K562 (cell line): ENCODE data around the gene HES4. TPM values are rescaled to one million over a fixed set of nuclear protein-coding genes. Genes with fewer than 3 reads are reported as not detected.
A peak's percentile ranks its signal among the peaks of the same experiment; 100 is the strongest.

ENCODE experiments used
- ATF3 ChIP-seq, 2 experiments: fragments of 450-650 bp in 1 of 2; sonication (generic) in 1 of 2; formaldehyde crosslinking in 1 of 2; IDR thresholded peaks in 1 of 2; conservative IDR thresholded peaks in 1 of 2; 2 replicates each; pipeline versions ENCODE4 v1.6.1 to v1.8.1; 2016 to 2023; ENCODE audit warnings: mild to moderate bottlenecking in 2 of 2, moderate library complexity in 2 of 2, inconsistent platforms in 1 of 2, missing genetic modification reagents in 1 of 2
- BHLHE40 ChIP-seq: IDR thresholded peaks from 2 replicates; pipeline ENCODE4 v1.6.1; 2011; ENCODE audit warnings: low read length, improper control_type of control experiment
- ELF1 ChIP-seq: fragments of 200-800 bp; sonication (Bioruptor generic); IDR thresholded peaks from 2 replicates; pipeline ENCODE4 v1.6.1; 2016; ENCODE audit warnings: missing genetic modification characterization, missing compliant biosample characterization
- ELK1 ChIP-seq: sonication (generic); formaldehyde crosslinking; IDR thresholded peaks from 2 replicates; pipeline ENCODE4 v1.8.1; 2022; ENCODE audit warnings: missing genetic modification reagents
- HDAC1 ChIP-seq, 2 experiments: fragments of 450-650 bp; IDR thresholded peaks; 2 replicates each; pipeline ENCODE4 v1.6.1; 2016 to 2017; ENCODE audit warnings: inconsistent platforms in 1 of 2, mild to moderate bottlenecking in 1 of 2, moderate library complexity in 1 of 2
- HDAC8 ChIP-seq: fragments of 450-650 bp; IDR thresholded peaks from 2 replicates; pipeline ENCODE4 v1.6.1; 2016; ENCODE audit warnings: mild to moderate bottlenecking, missing genetic modification characterization, moderate library complexity, missing compliant biosample characterization
- HMG20B ChIP-seq: fragments of 250-450 bp; sonication (Bioruptor Pico); IDR thresholded peaks from 2 replicates; pipeline ENCODE4 v1.5.0; 2021; ENCODE audit warnings: mild to moderate bottlenecking
- IRF2 ChIP-seq: sonication (generic); formaldehyde crosslinking; IDR thresholded peaks from 2 replicates; pipeline ENCODE4 v1.8.1; 2022; ENCODE audit warnings: mild to moderate bottlenecking, missing genetic modification reagents
- KAT7 ChIP-seq: sonication (generic); formaldehyde crosslinking; IDR thresholded peaks from 2 replicates; pipeline ENCODE4 v1.8.0; 2022; ENCODE audit warnings: missing genetic modification reagents, mild to moderate bottlenecking, borderline replicate concordance
- LCOR ChIP-seq: sonication (generic); formaldehyde crosslinking; IDR thresholded peaks from 2 replicates; pipeline ENCODE4 v1.8.0; 2022; ENCODE audit warnings: mild to moderate bottlenecking, missing genetic modification reagents
- PCBP2 ChIP-seq: fragments of 200-400 bp; formaldehyde crosslinking; IDR thresholded peaks from 2 replicates; pipeline ENCODE4 v1.6.1; 2018; ENCODE audit warnings: low read length, low read depth, mild to moderate bottlenecking, moderate library complexity; ENCODE audit not compliant: poor library complexity, severe bottlenecking
- RNF219 ChIP-seq: fragments of 250-450 bp; sonication (Bioruptor Pico); IDR thresholded peaks from 2 replicates; pipeline ENCODE4 v1.5.0; 2022; ENCODE audit warnings: mild to moderate bottlenecking
- U2AF2 ChIP-seq: fragments of 200-400 bp; formaldehyde crosslinking; optimal IDR thresholded peaks from 2 replicates; pipeline ENCODE3; 2017; ENCODE audit warnings: low read depth, mild to moderate bottlenecking, low read length
- XRCC5 ChIP-seq: fragments of 200-400 bp; formaldehyde crosslinking; IDR thresholded peaks from 2 replicates; pipeline ENCODE4 v1.6.1; 2017; ENCODE audit warnings: low read depth, mild to moderate bottlenecking, low read length
- ZNF140 ChIP-seq: fragments of 250-450 bp; sonication (Bioruptor Pico); IDR thresholded peaks from 2 replicates; pipeline ENCODE4 v1.8.0; 2021; ENCODE audit warnings: moderate library complexity, mild to moderate bottlenecking, inconsistent platforms
- ZNF253 ChIP-seq: fragments of 250-450 bp; sonication (Bioruptor Pico); conservative IDR thresholded peaks from 2 replicates; pipeline ENCODE4 v1.6.1; 2021; ENCODE audit warnings: mild to moderate bottlenecking
- ZNF57 ChIP-seq: fragments of 450-650 bp; formaldehyde crosslinking; IDR thresholded peaks from 2 replicates; pipeline ENCODE4 v1.4.0; 2020; ENCODE audit warnings: mild to moderate bottlenecking, moderate library complexity
- ZNF609 ChIP-seq: sonication (generic); formaldehyde crosslinking; IDR thresholded peaks from 2 replicates; pipeline ENCODE4 v1.8.1; 2023; ENCODE audit warnings: missing genetic modification reagents, mild to moderate bottlenecking, borderline replicate concordance
- polyA plus RNA-seq, 8 experiments: library from polyadenylated mRNA; depleted of rRNA in 4 of 8; stranded (reverse) in 5 of 8; unstranded in 3 of 8; fragments of >200 nt; fragmentation: Nextera tagmentation in 2 of 8; fragmentation: Illumina TruSeq in 1 of 8; extraction: Ambion mirVana in 2 of 8; extraction: Trizol in 1 of 8; gene quantifications; 2 replicates each; pipeline versions ENCODE4 v1.2.1 to v1.2.3, GENCODE V29; 2011 to 2014; ENCODE audit warnings: inconsistent platforms in 1 of 8, missing spikeins in 1 of 8
- total RNA-seq, 7 experiments: library from RNA; depleted of rRNA in 6 of 7; stranded (reverse); fragments of >200 nt in 6 of 7; fragmentation: Illumina TruSeq in 2 of 7; extraction: Trizol in 2 of 7; gene quantifications; 2 replicates each; pipeline versions ENCODE4 v1.2.1 to v1.2.3, GENCODE V29; 2011 to 2021; ENCODE audit warnings: low replicate concordance in 1 of 7

HES4 gene
- total and polyA plus RNA-seq, 9 of the 15 experiments (the other 6 are each of a cell fraction or from before 2014, with no cell fraction given) = 0.21 to 43.7 (median 5.3) TPM; not detected in 2

- no peak for TF ChIP-seq RNF219 (CRISPR knock-in tag)
- no peak for TF ChIP-seq PCBP2
- TF ChIP-seq HDAC8 = no peak
- TF ChIP-seq IRF2 = no peak; the same call in 1 of the 2 replicates
- 0 out of 2 replicates have a peak, but pooled peaks have one; percentile 5 for TF ChIP-seq LCOR (CRISPR knock-in tag)
- TF ChIP-seq KAT7 (CRISPR knock-in tag) = no peak
- TF ChIP-seq XRCC5 = no peak
- TF ChIP-seq ZNF57 (CRISPR knock-in tag) = peak; percentile 68; the same call in 1 of the 2 replicates
- TF ChIP-seq ZNF140 (CRISPR knock-in tag) = no peak
- TF ChIP-seq ATF3 (IDR thresholded peaks at IDR 0.05) = peak; percentile 36; the same call in 1 of the 2 replicates
- TF ChIP-seq ATF3 (CRISPR knock-in tag; conservative IDR thresholded peaks at IDR 0.05) = no peak
- TF ChIP-seq U2AF2 = no peak
- TF ChIP-seq ELF1 (tag) = no peak
- TF ChIP-seq ZNF253 (CRISPR knock-in tag) = no peak
- TF ChIP-seq HMG20B (CRISPR knock-in tag) = no peak
- no peak for TF ChIP-seq ELK1 (CRISPR knock-in tag)
- no peak for TF ChIP-seq ZNF609 (CRISPR knock-in tag)
- no peak for TF ChIP-seq BHLHE40
- TF ChIP-seq HDAC1 (IDR thresholded peaks at IDR 0.05) = no peak
These were observed 33.7 kb downstream of the HES4 start, which contains the start of gene PLEKHN1 (continued) for GRCh38 chr1:966135-966703.
